H1 (cell line): Measurements from ENCODE around the gene ATMIN. TPM values are rescaled to one million over a fixed set of nuclear protein-coding genes. Genes with fewer than 3 reads are reported as not detected.

Experiments
- CTCF ChIA-PET: fragments of 300-600 bp; sonication (Branson Sonifier 250); formaldehyde crosslinking; loops from one replicate; lab custom pipeline; 2021; ENCODE audit not compliant: partially characterized antibody; lab: Charles Lee
- POLR2A ChIA-PET: fragments of 300-600 bp; sonication (Branson Sonifier 250); formaldehyde crosslinking; loops from one replicate; lab custom pipeline; 2021; ENCODE audit warnings: inconsistent platforms; ENCODE audit not compliant: partially characterized antibody; lab: Charles Lee
- DNase-seq, 2 experiments: peaks; one replicate each; pipeline versions ENCODE4 v3.0.0 to v3.0.0-alpha.2; 2010 to 2022; ENCODE audit warnings: low spot score in 2 of 2, low read depth in 1 of 2, mixed read lengths in 1 of 2
- FAIRE-seq: peaks from 2 replicates; lab custom pipeline; 2011; peaks lifted over from hg19 to GRCh38; lab: Jason Lieb, UNC
- H2AFZ ChIP-seq: 2 replicates; pipeline ENCODE4 v1.8.1; 2012; ENCODE audit warnings: low read length, inconsistent platforms
- H2AK5ac ChIP-seq: 2 replicates; pipeline ENCODE4 v1.6.1; 2013; ENCODE audit warnings: low read depth, low read length
- H2BK120ac ChIP-seq: replicated peaks from 2 replicates; pipeline ENCODE3; 2013; ENCODE audit warnings: low read depth, low read length, inconsistent platforms
- H2BK12ac ChIP-seq: 2 replicates; pipeline ENCODE4 v1.6.1; 2013; ENCODE audit warnings: low read depth, low read length
- H2BK15ac ChIP-seq: 2 replicates; pipeline ENCODE4 v1.6.1; 2013; ENCODE audit warnings: low read length
- H2BK20ac ChIP-seq: 2 replicates; pipeline ENCODE4 v1.6.1; 2013; ENCODE audit warnings: low read length
- H2BK5ac ChIP-seq: 2 replicates; pipeline ENCODE4 v1.6.1; 2013; ENCODE audit warnings: low read depth, low read length
- H3K14ac ChIP-seq: 2 replicates; pipeline ENCODE4 v1.6.1; 2013; ENCODE audit warnings: inconsistent platforms; ENCODE audit not compliant: insufficient read length
- H3K18ac ChIP-seq: 2 replicates; pipeline ENCODE4 v1.6.1; 2013; ENCODE audit warnings: low read length; ENCODE audit errors: extremely low read depth
- H3K23ac ChIP-seq: 2 replicates; pipeline ENCODE4 v1.6.1; 2013; ENCODE audit warnings: inconsistent platforms; ENCODE audit not compliant: insufficient read length
- H3K23me2 ChIP-seq: 2 replicates; pipeline ENCODE4 v1.6.1; 2013; ENCODE audit warnings: low read depth, low read length
- H3K27ac ChIP-seq: 2 replicates; pipeline ENCODE4 v1.6.1; 2011; ENCODE audit warnings: low read depth, low read length, inconsistent platforms
- H3K27me3 ChIP-seq, 4 experiments: replicated peaks in 1 of 4; 1 replicate in 1 of 4; 2 replicates in 3 of 4; pipeline versions ENCODE4 v1.6.1 to v1.8.1; 2011 to 2013; ENCODE audit warnings: low read length in 3 of 4, mild to moderate bottlenecking in 3 of 4, inconsistent platforms in 2 of 4, mixed read lengths in 2 of 4, moderate library complexity in 1 of 4; ENCODE audit not compliant: control insufficient read depth in 3 of 4, insufficient read depth in 3 of 4; ENCODE audit errors: extremely low read depth in 1 of 4
- H3K36me3 ChIP-seq, 4 experiments: 2 replicates each; pipeline versions ENCODE4 v1.6.1 to v1.8.1; 2011 to 2013; ENCODE audit warnings: mild to moderate bottlenecking in 4 of 4, low read length in 3 of 4, moderate library complexity in 2 of 4, control low read depth in 1 of 4, inconsistent platforms in 1 of 4; ENCODE audit not compliant: insufficient read depth in 4 of 4, control insufficient read depth in 2 of 4
- H3K4ac ChIP-seq: replicated peaks from 2 replicates; pipeline ENCODE3; 2013; ENCODE audit warnings: low read length, low read depth, mixed read lengths, inconsistent platforms; ENCODE audit not compliant: insufficient read length
- H3K4me1 ChIP-seq, 4 experiments: replicated peaks in 1 of 4; 1 replicate in 1 of 4; 2 replicates in 3 of 4; pipeline versions ENCODE4 v1.6.1 to v1.8.1; 2011 to 2013; ENCODE audit warnings: low read length in 3 of 4, inconsistent platforms in 2 of 4, mixed read lengths in 1 of 4; ENCODE audit not compliant: insufficient read depth in 4 of 4, control insufficient read depth in 3 of 4
- H3K4me2 ChIP-seq, 2 experiments: 2 replicates each; pipeline versions ENCODE4 v1.6.1 to v1.8.1; 2011 to 2013; ENCODE audit warnings: low read depth in 2 of 2, low read length in 2 of 2, control low read depth in 1 of 2, inconsistent platforms in 1 of 2, mild to moderate bottlenecking in 1 of 2; ENCODE audit not compliant: insufficient read depth in 1 of 2
- H3K4me3 ChIP-seq, 4 experiments: fragments of 200-600, 300-600 bp in 1 of 4; sonication (generic), shearing (Covaris generic), sonication (Bioruptor Twin) in 1 of 4; 2 replicates each; pipeline versions ENCODE4 v1.5.1 to v1.8.1; 2011 to 2016; ENCODE audit warnings: low read length in 4 of 4, low read depth in 3 of 4, control low read depth in 2 of 4, inconsistent platforms in 2 of 4, mild to moderate bottlenecking in 2 of 4, mixed read lengths in 1 of 4, moderate library complexity in 1 of 4; ENCODE audit not compliant: insufficient read depth in 2 of 4; ENCODE audit errors: extremely low read depth in 1 of 4
- H3K56ac ChIP-seq: replicated peaks from 2 replicates; pipeline ENCODE3; 2013; ENCODE audit warnings: low read depth, mild to moderate bottlenecking, mixed read lengths, low read length, inconsistent platforms; ENCODE audit not compliant: insufficient read length
- H3K79me1 ChIP-seq: 2 replicates; pipeline ENCODE4 v1.6.1; 2013; ENCODE audit warnings: low read depth, low read length, control low read depth
- H3K79me2 ChIP-seq, 2 experiments: 2 replicates each; pipeline versions ENCODE4 v1.6.1 to v1.8.1; 2012 to 2013; ENCODE audit warnings: low read length in 2 of 2, mild to moderate bottlenecking in 2 of 2, inconsistent platforms in 1 of 2; ENCODE audit not compliant: insufficient read depth in 2 of 2, control insufficient read depth in 1 of 2
- H3K9ac ChIP-seq, 4 experiments: replicated peaks in 1 of 4; 1 replicate in 1 of 4; 2 replicates in 3 of 4; pipeline versions ENCODE4 v1.6.1 to v1.8.1; 2011 to 2013; ENCODE audit warnings: low read depth in 3 of 4, low read length in 3 of 4, control low read depth in 2 of 4, mild to moderate bottlenecking in 2 of 4, moderate library complexity in 2 of 4, inconsistent platforms in 1 of 4; ENCODE audit errors: extremely low read depth in 1 of 4
- H3K9me3 ChIP-seq, 2 experiments: 2 replicates each; pipeline versions ENCODE4 v1.6.1 to v1.8.1; 2012 to 2013; ENCODE audit warnings: mild to moderate bottlenecking in 2 of 2, moderate library complexity in 2 of 2, control low read depth in 1 of 2, inconsistent platforms in 1 of 2, low read depth in 1 of 2, low read length in 1 of 2, mixed read lengths in 1 of 2; ENCODE audit not compliant: insufficient read depth in 2 of 2
- H4K20me1 ChIP-seq, 2 experiments: replicated peaks in 1 of 2; 2 replicates each; pipeline versions ENCODE3 to v1.8.1; 2011 to 2013; ENCODE audit warnings: inconsistent platforms in 2 of 2, low read length in 2 of 2, mild to moderate bottlenecking in 1 of 2; ENCODE audit not compliant: insufficient read depth in 2 of 2, control insufficient read depth in 1 of 2
- H4K5ac ChIP-seq: 2 replicates; pipeline ENCODE4 v1.6.1; 2013; ENCODE audit warnings: low read length, low read depth, mixed read lengths, inconsistent platforms; ENCODE audit not compliant: insufficient read length
- H4K8ac ChIP-seq: 2 replicates; pipeline ENCODE4 v1.8.0; 2013; ENCODE audit warnings: mild to moderate bottlenecking, moderate library complexity, low read length, inconsistent platforms; ENCODE audit not compliant: insufficient read depth; ENCODE audit errors: extremely low read depth
- H4K91ac ChIP-seq: replicated peaks from 2 replicates; pipeline ENCODE3; 2013; ENCODE audit warnings: low read length, mixed read lengths, inconsistent platforms; ENCODE audit not compliant: insufficient read length
- ASH2L ChIP-seq: fragments of 200-600, 300-600 bp; sonication (generic); IDR thresholded peaks from one replicate; pipeline ENCODE4 v1.7.1; 2017; ENCODE audit warnings: low read length
- CREB1 ChIP-seq: IDR thresholded peaks from 2 replicates; pipeline ENCODE4 v1.6.1; 2012; ENCODE audit warnings: inconsistent platforms
- CTCF ChIP-seq, 3 experiments: IDR thresholded peaks; 1 replicate in 2 of 3; 2 replicates in 1 of 3; pipeline versions ENCODE4 v1.5.1 to v1.6.1; 2011; ENCODE audit warnings: low read length in 3 of 3, mild to moderate bottlenecking in 3 of 3, inconsistent platforms in 2 of 3, low read depth in 1 of 3, moderate library complexity in 1 of 3; ENCODE audit not compliant: insufficient read depth in 1 of 3; ENCODE audit errors: control extremely low read depth in 1 of 3
- FOSL1 ChIP-seq: IDR thresholded peaks from 2 replicates; pipeline ENCODE4 v1.6.1; 2011; ENCODE audit warnings: mild to moderate bottlenecking, low read depth, low read length, moderate library complexity; ENCODE audit not compliant: insufficient read depth
- POLR2A ChIP-seq, 2 experiments: IDR thresholded peaks; 1 replicate in 1 of 2; 2 replicates in 1 of 2; pipeline ENCODE4 v1.6.1; 2011; ENCODE audit warnings: low read depth in 2 of 2, low read length in 2 of 2, mild to moderate bottlenecking in 2 of 2; ENCODE audit errors: control extremely low read depth in 1 of 2
- RAD21 ChIP-seq, 2 experiments: IDR thresholded peaks in 1 of 2; conservative IDR thresholded peaks in 1 of 2; 2 replicates each; pipeline ENCODE4 v1.6.1; 2011; ENCODE audit warnings: low read depth in 2 of 2, low read length in 2 of 2, improper control_type of control experiment in 1 of 2, inconsistent platforms in 1 of 2, mild to moderate bottlenecking in 1 of 2, moderate library complexity in 1 of 2
- SIRT6 ChIP-seq: IDR thresholded peaks from one replicate; pipeline ENCODE4 v1.7.1; 2012; ENCODE audit warnings: low read length, inconsistent platforms
- USF2 ChIP-seq: IDR thresholded peaks from 2 replicates; pipeline ENCODE4 v1.6.1; 2011; ENCODE audit warnings: low read length, improper control_type of control experiment
- WGBS, 2 experiments: shearing (Covaris generic) in 1 of 2; methylation state at CpG; one replicate each; pipeline versions ENCODE4 v1.1.6 to v1.1.7; 2013 to 2015; ENCODE audit warnings: low lambda C conversion rate in 2 of 2, mixed read lengths in 2 of 2, inconsistent platforms in 1 of 2, low coverage in 1 of 2, missing lambda C conversion rate in 1 of 2; ENCODE audit not compliant: insufficient replicate concordance in 2 of 2, insufficient coverage in 1 of 2, insufficient read length in 1 of 2; ENCODE audit errors: extremely low coverage in 1 of 2, missing lambda C conversion rate in 1 of 2; 5-methylcytosine and 5-hydroxymethylcytosine counted together
- polyA plus RNA-seq, 7 experiments: library from polyadenylated mRNA; depleted of rRNA in 3 of 7; stranded (reverse) in 5 of 7; unstranded in 2 of 7; fragments of >200 nt in 5 of 7; fragments of 200-250 nt in 2 of 7; gene quantifications; 1 replicate in 5 of 7; 2 replicates in 1 of 7; 4 replicates in 1 of 7; pipeline versions ENCODE4 v1.2.1 to v1.2.3, GENCODE V29; 2011 to 2013; ENCODE audit warnings: missing spikeins in 2 of 7, mixed read lengths in 2 of 7
- total RNA-seq: library from RNA; stranded (reverse); fragmentation: NEBNext Ultra II Directional; extraction: Animal tissue kit (Norgen Biotek cat#: 25700); gene quantifications from 2 replicates; pipeline ENCODE4 v1.2.1, GENCODE V29; 2021

ATMIN gene
- total and polyA plus RNA-seq, 2 of the 8 experiments (the other 6 are each of a cell fraction or from before 2014, with no cell fraction given): 34.8 to 59.8 TPM

GRCh38 chr16:81095953-81096714 is 60.5 kb downstream of the ATMIN start, which contains the start of gene GCSH:
Gene GCSH (minus strand): TSS chr16:81096395. CDS start chr16:81096278, 117 bp downstream.
- peak within 1 kb of the TSS; percentile 69 for H3K4ac ChIP-seq
- H3K23me2 ChIP-seq: 0 out of 2 replicates have a peak, but pooled peaks cover 3% of the 10 kb centered on the region
- POLR2A ChIA-PET: interaction anchor here (0.7 kb wide), 1 partner anchor 19 kb away, joined by 3 read pairs; the partner anchor contains the start of gene C16orf46
- TF ChIP-seq FOSL1 (no peak), CTCF (IDR thresholded peaks at IDR 0.05; ENCODE audit: control extremely low read depth in 1 of 3, insufficient read depth in 1 of 3, low read depth in 1 of 3, low read length in 3 of 3) (no peak), SIRT6 (no peak), POLR2A (IDR thresholded peaks at IDR 0.05; ENCODE audit: control extremely low read depth in 1 of 2, low read depth in 2 of 2, low read length in 2 of 2) (peak; percentile 39 to 63; a peak in 2 of 3 replicates), ASH2L (peak; percentile 72), RAD21 (IDR thresholded peaks at IDR 0.05 in 1 of 2, conservative IDR thresholded peaks at IDR 0.05 in 1 of 2; ENCODE audit: low read depth in 2 of 2, low read length in 2 of 2) (no peak), CREB1 (peak; percentile 48), USF2 (no peak)

More at GRCh38 chr16:81095953-81096714, 60.5 kb downstream of the ATMIN start, which contains the start of gene GCSH:
- Histone ChIP-seq H2AK5ac (peak within 1 kb of the TSS; percentile 75; the same call in 1 of the 2 replicates), H3K79me2 (peaks cover 5 to 37% of the 10 kb centered on the region in 2 experiments), H3K79me1 (peaks cover 2% of the 10 kb centered on the region; the same call in 1 of the 2 replicates), H3K56ac (peak within 1 kb of the TSS; percentile 78), H4K5ac (peak within 1 kb of the TSS; percentile 56), H2BK120ac (no peak within 1 kb of the TSS), H3K4me2 (peak within 1 kb of the TSS; percentile 62 to 65), H3K27ac (peak within 1 kb of the TSS; percentile 39; the same call in 1 of the 2 replicates), H3K9me3 (no peaks in the 10 kb centered on the region), H2AFZ (peak within 1 kb of the TSS; percentile 93), H4K20me1 (no peaks in the 10 kb centered on the region), H3K14ac (no peak within 1 kb of the TSS), H2BK5ac (peak within 1 kb of the TSS; percentile 52; the same call in 1 of the 2 replicates), H3K18ac (no peak within 1 kb of the TSS), H3K23ac (no peak within 1 kb of the TSS), H3K27me3 (no peaks in the 10 kb centered on the region), H4K8ac (peak within 1 kb of the TSS; percentile 71), H3K4me1 (no peaks in the 10 kb centered on the region), H4K91ac (peak within 1 kb of the TSS; percentile 55), H3K9ac (peak within 1 kb of the TSS; percentile 58 to 85 (median 76)), H2BK20ac (no peak within 1 kb of the TSS), H3K4me3 (peak within 1 kb of the TSS; percentile 64 to 93 (median 76)), H3K36me3 (peaks cover 0 to 9% (median 0%) of the 10 kb centered on the region in 4 experiments; a peak in 1 of 8 replicates), H2BK15ac (0 out of 2 replicates have a peak within 1 kb of the TSS, but pooled peaks have one; percentile 53), H2BK12ac (0 out of 2 replicates have a peak within 1 kb of the TSS, but pooled peaks have one; percentile 42)
- DNase-seq (peak; percentile 94 to 96), FAIRE-seq (peak; percentile 39)
- 1% methylated on average over 22 of the region's 83 CpGs; no CpG with 5 or more reads in 1 of the 2 experiments for WGBS, 2 experiments
- CTCF ChIA-PET: no interaction called here
